Adrenal gland (tissue), 5 donors: Measurements from ENCODE around the gene FAR2.

Source experiments
- POLR2A ChIP-seq, 2 donors: fragments of 450-650 bp; IDR thresholded peaks; one replicate each; pipeline ENCODE4 v1.6.1; 2017; ENCODE audit warnings: antibody characterized with exemption in 2 of 2, mild to moderate bottlenecking in 2 of 2, moderate library complexity in 1 of 2
- TF ChIP-seq, protein P1 (sequence below), 6 experiments: fragments of 450-650 bp in 4 of 6; fragments of 200-600 bp in 2 of 6; sonication (generic) in 1 of 6; IDR thresholded peaks; 1 replicate in 5 of 6; 2 replicates in 1 of 6; pipeline versions ENCODE4 v1.5.1 to v1.8.0; 2016 to 2021; ENCODE audit warnings: antibody characterized with exemption in 6 of 6, mild to moderate bottlenecking in 2 of 6, moderate library complexity in 1 of 6
- donor health status: DM: no; HTN: no; CAD: no.

- no peak for TF ChIP-seq POLR2A (IDR thresholded peaks at IDR 0.05)
- TF ChIP-seq, protein P1, sequence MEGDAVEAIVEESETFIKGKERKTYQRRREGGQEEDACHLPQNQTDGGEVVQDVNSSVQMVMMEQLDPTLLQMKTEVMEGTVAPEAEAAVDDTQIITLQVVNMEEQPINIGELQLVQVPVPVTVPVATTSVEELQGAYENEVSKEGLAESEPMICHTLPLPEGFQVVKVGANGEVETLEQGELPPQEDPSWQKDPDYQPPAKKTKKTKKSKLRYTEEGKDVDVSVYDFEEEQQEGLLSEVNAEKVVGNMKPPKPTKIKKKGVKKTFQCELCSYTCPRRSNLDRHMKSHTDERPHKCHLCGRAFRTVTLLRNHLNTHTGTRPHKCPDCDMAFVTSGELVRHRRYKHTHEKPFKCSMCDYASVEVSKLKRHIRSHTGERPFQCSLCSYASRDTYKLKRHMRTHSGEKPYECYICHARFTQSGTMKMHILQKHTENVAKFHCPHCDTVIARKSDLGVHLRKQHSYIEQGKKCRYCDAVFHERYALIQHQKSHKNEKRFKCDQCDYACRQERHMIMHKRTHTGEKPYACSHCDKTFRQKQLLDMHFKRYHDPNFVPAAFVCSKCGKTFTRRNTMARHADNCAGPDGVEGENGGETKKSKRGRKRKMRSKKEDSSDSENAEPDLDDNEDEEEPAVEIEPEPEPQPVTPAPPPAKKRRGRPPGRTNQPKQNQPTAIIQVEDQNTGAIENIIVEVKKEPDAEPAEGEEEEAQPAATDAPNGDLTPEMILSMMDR (IDR thresholded peaks at IDR 0.05): no peak
Measured at GRCh38 chr12:29282031-29282816, 133.1 kb downstream of the FAR2 start.
